SK-N-MC (cell line): Measurements from ENCODE around the gene ZMYM2.

Source experiments
- EZH2 ChIP-seq: fragments of 200-600 bp; sonication (generic); IDR thresholded peaks from one replicate; pipeline ENCODE4 v1.6.1; 2017; ENCODE audit warnings: antibody characterized with exemption
- FOXP2 ChIP-seq: optimal IDR thresholded peaks from 2 replicates; pipeline ENCODE3; 2011; ENCODE audit warnings: mild to moderate bottlenecking, moderate library complexity; ENCODE audit not compliant: insufficient read depth; ENCODE audit errors: extremely low read length, control extremely low read depth
- POLR2AphosphoS5 ChIP-seq: IDR thresholded peaks from 2 replicates; pipeline ENCODE4 v1.6.1; 2012; ENCODE audit warnings: mild to moderate bottlenecking, low read depth, low read length, borderline replicate concordance

DNA sequence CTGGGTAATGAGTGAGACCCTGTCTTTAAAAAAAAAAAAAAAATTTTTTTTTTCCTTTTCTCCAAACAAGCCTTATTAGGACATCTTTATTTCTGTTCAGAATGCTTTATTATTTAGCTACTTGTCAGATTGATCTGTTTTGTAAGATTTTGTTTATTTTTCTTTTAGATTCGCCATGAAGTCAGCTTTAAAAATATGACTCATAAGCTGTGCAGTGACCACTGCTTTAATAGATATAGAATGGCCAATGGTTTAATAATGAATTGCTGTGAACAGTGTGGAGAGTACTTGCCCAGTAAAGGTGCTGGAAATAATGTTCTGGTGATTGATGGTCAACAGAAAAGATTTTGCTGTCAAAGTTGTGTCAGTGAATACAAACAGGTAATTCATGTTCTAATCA, 47.7 kb downstream of the ZMYM2 start:
- TF ChIP-seq EZH2 (no peak), POLR2AphosphoS5 (no peak), FOXP2 (no peak)
